Caco-2 (cell line): ENCODE results near the gene WIF1. TPM values are rescaled to one million over a fixed set of nuclear protein-coding genes. Genes with fewer than 3 reads are reported as not detected.

Experiments used
- BruUV-seq: library from RNA; stranded (reverse); fragments of 400-500 nt; replicated peaks from 2 replicates; lab custom pipeline; 2021; lab: Mats Ljungman, UMichigan
- CTCF ChIA-PET: fragments of 300-600 bp; sonication (Branson Sonifier 250); formaldehyde crosslinking; loops from one replicate; lab custom pipeline; 2022; ENCODE audit warnings: antibody characterized with exemption; lab: Charles Lee
- POLR2A ChIA-PET: fragments of 300-600 bp; sonication (Branson Sonifier 250); formaldehyde crosslinking; loops from one replicate; lab custom pipeline; 2022; ENCODE audit warnings: antibody characterized with exemption; lab: Charles Lee
- DNase-seq, 2 experiments: peaks; one replicate each; pipeline versions ENCODE4 v3.0.0 to v3.0.0-alpha.2; 2020 to 2022
- H3K27me3 ChIP-seq: replicated peaks from 2 replicates; pipeline ENCODE4 v1.6.0; 2011; ENCODE audit warnings: low read length; ENCODE audit not compliant: control insufficient read depth, insufficient read depth
- H3K36me3 ChIP-seq: 2 replicates; pipeline ENCODE4 v1.5.1; 2011; ENCODE audit warnings: low read length; ENCODE audit not compliant: control insufficient read depth, insufficient read depth
- H3K4me1 ChIP-seq: fragments of 250-450 bp; sonication (Bioruptor Pico); 2 replicates; pipeline ENCODE4 v1.5.1; 2020; ENCODE audit warnings: mild to moderate bottlenecking
- H3K4me3 ChIP-seq: 2 replicates; pipeline ENCODE4 v1.5.1; 2011; ENCODE audit warnings: low read depth, mild to moderate bottlenecking, control low read depth, low read length
- H3K9me3 ChIP-seq: fragments of 250-450 bp; sonication (Bioruptor Pico); 2 replicates; pipeline ENCODE4 v1.5.1; 2020; ENCODE audit warnings: mild to moderate bottlenecking, moderate library complexity
- H3K27ac Mint-ChIP-seq: one replicate; pipeline ENCODE4 v1.8.0; 2022; ENCODE audit warnings: mixed read lengths; ENCODE audit not compliant: unreplicated experiment
- H3K27me3 Mint-ChIP-seq: one replicate; pipeline ENCODE4 v1.8.0; 2022; ENCODE audit warnings: mixed read lengths; ENCODE audit not compliant: insufficient read depth, unreplicated experiment
- H3K36me3 Mint-ChIP-seq: one replicate; pipeline ENCODE4 v1.8.0; 2022; ENCODE audit warnings: mild to moderate bottlenecking, mixed read lengths; ENCODE audit not compliant: insufficient read depth, unreplicated experiment
- H3K4me1 Mint-ChIP-seq: one replicate; pipeline ENCODE4 v1.8.0; 2022; ENCODE audit warnings: low read depth, mixed read lengths; ENCODE audit not compliant: unreplicated experiment
- H3K4me3 Mint-ChIP-seq: one replicate; pipeline ENCODE4 v1.8.0; 2022; ENCODE audit warnings: mild to moderate bottlenecking, moderate library complexity, mixed read lengths; ENCODE audit not compliant: unreplicated experiment
- H3K9me3 Mint-ChIP-seq: one replicate; pipeline ENCODE4 v1.8.0; 2022; ENCODE audit warnings: mixed read lengths; ENCODE audit not compliant: unreplicated experiment
- CTCF ChIP-seq, 2 experiments: fragments of 200-600 bp in 1 of 2; IDR thresholded peaks; 1 replicate in 1 of 2; 2 replicates in 1 of 2; pipeline versions ENCODE4 v1.5.1 to v1.8.0; 2011 to 2022; ENCODE audit warnings: antibody characterized with exemption in 1 of 2, control low read depth in 1 of 2, inconsistent platforms in 1 of 2, low read depth in 1 of 2, low read length in 1 of 2, mild to moderate bottlenecking in 1 of 2, moderate library complexity in 1 of 2; ENCODE audit not compliant: insufficient read depth in 1 of 2, severe bottlenecking in 1 of 2, unreplicated experiment in 1 of 2
- intact Hi-C: fragments of 100-400 bp; cut with micrococcal nuclease; formaldehyde crosslinking; loops from one replicate; pipeline ENCODE4 v1.10.0; 2022; ENCODE audit not compliant: unreplicated experiment
- total RNA-seq: library from RNA; stranded (reverse); gene quantifications from 2 replicates; pipeline ENCODE4 v1.2.3, GENCODE V29; 2022

The WIF1 gene
- total RNA-seq, 1 experiment from 2014 or later: not detected

GRCh38 chr12:65164244-65164643 is 43.1 kb upstream of the WIF1 start:
- Mint-ChIP-seq H3K4me3 (no peak overlapping the region), H3K36me3 (peaks cover 4% of the 10 kb centered on the region), H3K4me1 (no peaks in the 10 kb centered on the region), H3K27me3 (peaks cover 10% of the 10 kb centered on the region), H3K27ac (no peak overlapping the region), H3K9me3 (no peaks in the 10 kb centered on the region)
- no TSS peak for BruUV-seq
- CTCF ChIA-PET: no interaction called here
- H3K27me3 ChIP-seq: no peaks in the 10 kb centered on the region
- TF ChIP-seq CTCF (IDR thresholded peaks at IDR 0.05; ENCODE audit: insufficient read depth in 1 of 2, low read depth in 1 of 2, low read length in 1 of 2, severe bottlenecking in 1 of 2, unreplicated experiment in 1 of 2): no peak
- no peaks in the 10 kb centered on the region for H3K4me1 ChIP-seq
- no peak for DNase-seq
- H3K9me3 ChIP-seq: no peaks in the 10 kb centered on the region
- intact Hi-C loops: no loop called here
- no peak overlapping the region for H3K4me3 ChIP-seq
- H3K36me3 ChIP-seq: no peaks in the 10 kb centered on the region
- POLR2A ChIA-PET: no interaction called here

DNA sequence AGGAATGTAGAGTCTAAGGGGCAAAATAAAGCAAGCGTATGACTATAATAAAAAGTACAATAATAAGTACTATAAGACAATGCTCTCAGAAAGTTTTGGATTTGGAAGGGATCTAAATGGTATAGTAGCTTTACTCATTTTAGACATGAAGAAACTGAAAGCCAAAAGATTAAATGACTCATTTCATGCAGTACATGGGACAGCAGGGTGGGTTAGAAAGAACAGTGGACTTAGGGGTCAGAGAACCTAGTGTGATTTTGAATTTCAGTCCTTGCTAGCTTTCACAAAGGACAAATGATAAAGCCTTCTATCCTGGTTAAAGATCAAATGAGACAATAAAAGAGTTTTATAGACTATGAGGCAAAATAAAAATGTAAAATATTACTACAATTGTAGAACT is 41.5 kb upstream of the WIF1 start:
- no peaks in the 10 kb centered on the region for H3K36me3 Mint-ChIP-seq
- no peak overlapping the region for H3K4me3 Mint-ChIP-seq
- H3K27me3 Mint-ChIP-seq: peaks cover 10% of the 10 kb centered on the region

DNA sequence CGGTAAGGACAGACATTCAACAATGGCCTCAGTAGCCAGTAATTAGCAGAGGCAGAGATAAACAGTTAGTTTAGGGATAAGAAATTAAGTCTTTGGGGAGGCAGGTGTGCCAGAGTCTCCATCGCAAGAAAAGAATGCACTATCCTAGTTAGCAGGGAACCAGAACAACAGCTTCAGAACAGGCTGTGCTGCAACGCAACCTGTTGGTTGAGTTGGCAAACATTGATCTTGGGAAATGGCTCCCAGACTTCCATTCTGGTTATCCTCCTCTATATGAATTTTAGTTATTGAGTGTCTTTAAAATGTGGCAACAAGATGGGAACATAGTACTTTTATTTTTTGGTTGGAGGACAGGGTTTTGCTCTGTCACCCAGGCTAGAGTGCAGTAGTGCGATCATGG is 36.0 kb upstream of the WIF1 start:
- no peak overlapping the region for H3K4me3 Mint-ChIP-seq
- Histone ChIP-seq H3K9me3 (no peaks in the 10 kb centered on the region), H3K4me1 (no peaks in the 10 kb centered on the region), H3K27me3 (no peaks in the 10 kb centered on the region), H3K36me3 (no peaks in the 10 kb centered on the region), H3K4me3 (no peak overlapping the region)
- no TSS peak for BruUV-seq
- H3K27me3 Mint-ChIP-seq: peaks cover 10% of the 10 kb centered on the region
- ChIA-PET POLR2A (no interaction called here), CTCF (no interaction called here)
- DNase-seq: no peak
- H3K4me1 Mint-ChIP-seq: no peaks in the 10 kb centered on the region
- no peak overlapping the region for H3K27ac Mint-ChIP-seq
- H3K36me3 Mint-ChIP-seq: no peaks in the 10 kb centered on the region
- no peak for TF ChIP-seq CTCF (IDR thresholded peaks at IDR 0.05; ENCODE audit: insufficient read depth in 1 of 2, low read depth in 1 of 2, low read length in 1 of 2, severe bottlenecking in 1 of 2, unreplicated experiment in 1 of 2)
- H3K9me3 Mint-ChIP-seq: no peaks in the 10 kb centered on the region
- intact Hi-C loops: no loop called here

More for the DNA sequence above, 41.5 kb upstream of the WIF1 start:
- intact Hi-C loops: no loop called here
- Histone ChIP-seq H3K27me3 (no peaks in the 10 kb centered on the region), H3K9me3 (no peaks in the 10 kb centered on the region), H3K4me3 (no peak overlapping the region), H3K36me3 (no peaks in the 10 kb centered on the region), H3K4me1 (no peaks in the 10 kb centered on the region)
- CTCF ChIA-PET: no interaction called here
- POLR2A ChIA-PET: no interaction called here
- Mint-ChIP-seq H3K9me3 (no peaks in the 10 kb centered on the region), H3K27ac (no peak overlapping the region), H3K4me1 (no peaks in the 10 kb centered on the region)
- BruUV-seq: no TSS peak
- no peak for TF ChIP-seq CTCF (IDR thresholded peaks at IDR 0.05; ENCODE audit: insufficient read depth in 1 of 2, low read depth in 1 of 2, low read length in 1 of 2, severe bottlenecking in 1 of 2, unreplicated experiment in 1 of 2)
- DNase-seq: no peak
